Tibial artery (tissue), 4 donors: ENCODE measurements around the gene TMED10.

Experiments used
- DNase-seq, 2 donors: peaks; one replicate each; pipeline ENCODE4 v3.0.0-alpha.2; 2019
- H3K27ac ChIP-seq, 2 donors: fragments of 200-600 bp; sonication (generic) in 1 of 2; 1 replicate in 1 of 2; 2 replicates in 1 of 2; pipeline ENCODE4 v1.5.1; 2018 to 2019; ENCODE audit warnings: mild to moderate bottlenecking in 1 of 2
- H3K27me3 ChIP-seq, 2 donors: fragments of 200-600 bp; sonication (generic) in 1 of 2; one replicate each; pipeline versions ENCODE4 v1.5.1 to v1.6.0; 2016 to 2019
- H3K36me3 ChIP-seq, 3 donors: fragments of 200-600 bp; sonication (generic) in 2 of 3; one replicate each; pipeline ENCODE4 v1.5.1; 2016 to 2019; ENCODE audit warnings: mild to moderate bottlenecking in 2 of 3
- H3K4me1 ChIP-seq, 4 donors: fragments of 200-600 bp; sonication (generic) in 2 of 4; 1 replicate in 3 of 4; 2 replicates in 1 of 4; pipeline ENCODE4 v1.5.1; 2016 to 2019
- H3K4me3 ChIP-seq, 2 donors: fragments of 200-600 bp; sonication (generic) in 1 of 2; 1 replicate in 1 of 2; 2 replicates in 1 of 2; pipeline ENCODE4 v1.5.1; 2018 to 2019; ENCODE audit warnings: mild to moderate bottlenecking in 2 of 2
- H3K9me3 ChIP-seq, 3 donors: fragments of 200-600 bp; sonication (generic) in 1 of 3; one replicate each; pipeline ENCODE4 v1.5.1; 2016 to 2019
- intact Hi-C: fragments of 100-400 bp; cut with DNase I; formaldehyde crosslinking; loops from one replicate; pipeline ENCODE4 v1.15.0; 2023; ENCODE audit warnings: low total_unique reads
- TF ChIP-seq, protein P1 (sequence below), 2 experiments: fragments of 200-600 bp in 1 of 2; fragments of 450-650 bp in 1 of 2; IDR thresholded peaks; one replicate each; pipeline ENCODE4 v1.5.1; 2017 to 2019; ENCODE audit warnings: antibody characterized with exemption in 2 of 2, mild to moderate bottlenecking in 1 of 2, moderate library complexity in 1 of 2

The TMED10 gene

DNA sequence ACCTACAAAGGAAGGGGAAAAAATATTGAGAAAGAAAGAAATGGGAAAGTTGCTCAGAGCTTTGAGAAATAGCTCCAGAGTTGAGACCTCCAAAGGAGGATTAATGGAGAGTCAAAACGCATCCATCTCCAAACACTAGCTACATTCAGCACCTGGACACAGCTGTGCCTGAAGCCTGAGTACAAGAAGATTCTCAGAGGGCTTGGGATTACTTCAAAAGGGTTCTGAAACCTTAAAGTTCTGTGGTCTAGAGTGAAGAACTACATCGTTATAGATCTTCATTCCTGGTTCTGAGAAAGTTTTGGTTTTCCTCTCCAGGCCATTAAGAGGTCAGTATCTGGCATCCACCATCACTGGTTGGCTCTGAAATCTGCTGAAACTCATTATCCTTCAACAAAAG, 10.5 kb upstream of the TMED10 start:
- no peak overlapping the region for H3K4me3 ChIP-seq
- TF ChIP-seq, protein P1, sequence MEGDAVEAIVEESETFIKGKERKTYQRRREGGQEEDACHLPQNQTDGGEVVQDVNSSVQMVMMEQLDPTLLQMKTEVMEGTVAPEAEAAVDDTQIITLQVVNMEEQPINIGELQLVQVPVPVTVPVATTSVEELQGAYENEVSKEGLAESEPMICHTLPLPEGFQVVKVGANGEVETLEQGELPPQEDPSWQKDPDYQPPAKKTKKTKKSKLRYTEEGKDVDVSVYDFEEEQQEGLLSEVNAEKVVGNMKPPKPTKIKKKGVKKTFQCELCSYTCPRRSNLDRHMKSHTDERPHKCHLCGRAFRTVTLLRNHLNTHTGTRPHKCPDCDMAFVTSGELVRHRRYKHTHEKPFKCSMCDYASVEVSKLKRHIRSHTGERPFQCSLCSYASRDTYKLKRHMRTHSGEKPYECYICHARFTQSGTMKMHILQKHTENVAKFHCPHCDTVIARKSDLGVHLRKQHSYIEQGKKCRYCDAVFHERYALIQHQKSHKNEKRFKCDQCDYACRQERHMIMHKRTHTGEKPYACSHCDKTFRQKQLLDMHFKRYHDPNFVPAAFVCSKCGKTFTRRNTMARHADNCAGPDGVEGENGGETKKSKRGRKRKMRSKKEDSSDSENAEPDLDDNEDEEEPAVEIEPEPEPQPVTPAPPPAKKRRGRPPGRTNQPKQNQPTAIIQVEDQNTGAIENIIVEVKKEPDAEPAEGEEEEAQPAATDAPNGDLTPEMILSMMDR (IDR thresholded peaks at IDR 0.05) = no peak
- no peaks in the 10 kb centered on the region for H3K27me3 ChIP-seq
- H3K9me3 ChIP-seq = no peaks in the 10 kb centered on the region
- H3K27ac ChIP-seq = no peak overlapping the region
- intact Hi-C loops = no loop called here
- peaks cover 0 to 38% (median 28%) of the 10 kb centered on the region in 4 donors for H3K4me1 ChIP-seq
- H3K36me3 ChIP-seq = no peaks in the 10 kb centered on the region
- DNase-seq = no peak

DNA sequence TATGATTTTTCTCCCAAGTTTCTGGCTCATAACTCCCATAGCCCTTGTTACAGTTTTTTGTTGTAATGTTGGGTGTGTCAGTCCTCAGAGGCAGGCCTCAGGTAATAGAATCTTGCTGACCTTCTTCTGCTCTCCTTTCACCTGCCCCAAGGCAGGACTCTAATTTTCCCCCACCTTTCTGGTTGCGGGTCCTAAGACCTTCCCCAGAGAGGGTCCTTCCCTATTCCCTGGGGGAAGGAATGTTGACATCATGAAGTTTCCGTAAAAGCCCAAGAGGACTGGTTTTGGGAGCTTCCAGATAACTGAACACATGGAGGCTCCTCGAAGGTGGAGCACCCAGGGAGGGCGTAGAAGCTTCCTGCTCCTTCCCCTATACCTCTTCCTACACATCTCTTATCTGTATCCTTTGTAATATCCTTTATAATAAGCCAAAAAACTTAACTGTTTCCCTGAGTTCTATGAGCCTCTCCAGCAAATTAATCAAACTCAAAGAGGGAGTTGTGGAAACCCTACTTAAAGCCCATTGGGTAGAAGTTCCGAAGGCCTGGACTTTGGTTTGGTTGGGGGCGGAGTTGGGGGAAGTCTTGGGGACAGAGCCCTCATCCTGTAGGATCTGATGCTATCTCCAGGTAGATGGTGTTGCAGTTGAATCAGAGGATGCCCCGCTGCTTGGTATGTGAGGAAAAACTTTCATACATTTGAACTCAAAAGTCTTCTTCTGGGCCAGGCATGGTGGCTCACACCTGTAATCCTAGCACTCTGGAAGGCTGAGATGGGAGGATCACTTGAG, 9.0 kb upstream of the TMED10 start:
- no peaks in the 10 kb centered on the region for H3K27me3 ChIP-seq
- no peaks in the 10 kb centered on the region for H3K9me3 ChIP-seq
- DNase-seq = no peak
- H3K4me1 ChIP-seq = peaks cover 0 to 48% (median 32%) of the 10 kb centered on the region in 4 donors
- intact Hi-C loops = no loop called here
- no peak overlapping the region for H3K4me3 ChIP-seq
- no peaks in the 10 kb centered on the region for H3K36me3 ChIP-seq
- H3K27ac ChIP-seq = peak overlapping the region; percentile 79 to 86
- TF ChIP-seq, protein P1 (IDR thresholded peaks at IDR 0.05) = no peak

DNA sequence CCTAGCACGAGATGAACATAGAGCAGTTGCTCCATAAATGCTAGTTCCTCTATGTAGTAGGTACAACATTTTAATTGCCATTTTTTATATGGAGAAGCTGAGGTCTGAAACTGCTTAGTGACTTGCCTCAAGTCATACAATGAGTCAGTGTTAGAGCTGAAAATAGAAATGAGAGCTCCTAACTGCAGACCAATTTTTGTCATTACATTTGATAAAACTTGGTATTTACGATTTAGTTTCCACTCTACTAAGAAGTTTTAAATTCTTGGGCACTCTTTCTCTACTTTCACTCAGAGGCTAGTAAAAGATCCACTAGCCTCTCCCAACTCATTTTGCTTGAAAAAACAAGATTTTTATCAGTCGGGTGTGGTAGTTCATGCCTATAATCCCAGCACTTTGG, 8.1 kb upstream of the TMED10 start:
- Histone ChIP-seq H3K27ac (peak overlapping the region; percentile 79 to 86), H3K4me1 (peaks cover 0 to 48% (median 32%) of the 10 kb centered on the region in 4 donors)
- intact Hi-C loops = loop anchor here (5.0 kb wide), 1 partner anchor 53 kb away; no protein-coding TSS in a partner anchor

DNA sequence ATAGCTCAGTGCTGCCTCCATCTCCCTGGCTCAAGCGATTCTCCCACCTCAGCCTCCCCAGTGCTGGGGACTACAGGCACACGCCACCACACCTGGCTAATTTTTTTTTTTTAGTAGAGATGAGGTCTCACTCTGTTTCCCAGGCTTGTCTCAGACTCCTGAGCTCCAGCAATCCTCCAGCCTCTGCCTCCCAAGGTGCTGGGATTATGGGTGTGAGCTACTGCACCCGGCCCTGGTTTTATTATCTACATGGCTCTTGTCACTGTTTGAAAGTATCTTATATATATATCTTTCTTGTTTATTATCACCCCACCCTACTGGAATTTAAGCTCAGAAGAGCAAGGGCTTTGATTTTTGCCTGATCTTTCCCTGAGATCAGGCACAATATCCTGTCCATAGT, 7.6 kb upstream of the TMED10 start:
- intact Hi-C loops = loop anchor here (5.0 kb wide), 1 partner anchor 53 kb away; no protein-coding TSS in a partner anchor
- DNase-seq = no peak
- TF ChIP-seq, protein P1 (IDR thresholded peaks at IDR 0.05) = no peak
- Histone ChIP-seq H3K27me3 (no peaks in the 10 kb centered on the region), H3K4me3 (no peak overlapping the region), H3K27ac (peak overlapping the region; percentile 79 to 86), H3K9me3 (no peaks in the 10 kb centered on the region), H3K4me1 (peaks cover 0 to 48% (median 32%) of the 10 kb centered on the region in 4 donors), H3K36me3 (no peaks in the 10 kb centered on the region)

More for the DNA sequence above, 8.1 kb upstream of the TMED10 start:
- Histone ChIP-seq H3K4me3 (no peak overlapping the region), H3K36me3 (no peaks in the 10 kb centered on the region), H3K9me3 (no peaks in the 10 kb centered on the region), H3K27me3 (no peaks in the 10 kb centered on the region)
- TF ChIP-seq, protein P1 (IDR thresholded peaks at IDR 0.05) = no peak
- no peak for DNase-seq

DNA sequence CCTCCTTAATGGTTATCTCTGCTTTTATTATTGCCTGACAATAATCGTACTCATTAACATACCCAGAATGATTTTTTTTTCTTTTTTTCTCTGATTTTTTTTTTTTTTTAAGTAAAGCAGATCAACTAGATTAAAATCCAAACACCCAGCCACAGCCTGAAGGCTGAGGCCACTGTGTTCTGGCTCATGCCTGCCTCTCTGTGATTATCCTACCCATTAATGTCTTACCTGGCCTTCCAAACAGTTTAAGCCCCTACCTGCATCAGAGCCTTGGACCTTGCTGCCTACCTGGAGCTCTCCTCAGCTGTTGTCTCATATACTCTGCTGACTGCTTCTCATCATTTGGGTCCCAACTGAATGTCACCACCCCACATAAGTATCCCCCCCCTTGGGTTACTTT, 6.8 kb upstream of the TMED10 start:
- Histone ChIP-seq H3K27me3 (no peaks in the 10 kb centered on the region), H3K9me3 (no peaks in the 10 kb centered on the region), H3K4me3 (no peak overlapping the region), H3K36me3 (no peaks in the 10 kb centered on the region), H3K27ac (peak overlapping the region; percentile 79 to 86), H3K4me1 (peaks cover 0 to 48% (median 32%) of the 10 kb centered on the region in 4 donors)
- DNase-seq = no peak
- TF ChIP-seq, protein P1 (IDR thresholded peaks at IDR 0.05) = no peak
- intact Hi-C loops = loop anchor here (5.0 kb wide), 1 partner anchor 54 kb away; no protein-coding TSS in a partner anchor
